ENCODE results near the gene UBIAD1.

UBIAD1 gene

DNA sequence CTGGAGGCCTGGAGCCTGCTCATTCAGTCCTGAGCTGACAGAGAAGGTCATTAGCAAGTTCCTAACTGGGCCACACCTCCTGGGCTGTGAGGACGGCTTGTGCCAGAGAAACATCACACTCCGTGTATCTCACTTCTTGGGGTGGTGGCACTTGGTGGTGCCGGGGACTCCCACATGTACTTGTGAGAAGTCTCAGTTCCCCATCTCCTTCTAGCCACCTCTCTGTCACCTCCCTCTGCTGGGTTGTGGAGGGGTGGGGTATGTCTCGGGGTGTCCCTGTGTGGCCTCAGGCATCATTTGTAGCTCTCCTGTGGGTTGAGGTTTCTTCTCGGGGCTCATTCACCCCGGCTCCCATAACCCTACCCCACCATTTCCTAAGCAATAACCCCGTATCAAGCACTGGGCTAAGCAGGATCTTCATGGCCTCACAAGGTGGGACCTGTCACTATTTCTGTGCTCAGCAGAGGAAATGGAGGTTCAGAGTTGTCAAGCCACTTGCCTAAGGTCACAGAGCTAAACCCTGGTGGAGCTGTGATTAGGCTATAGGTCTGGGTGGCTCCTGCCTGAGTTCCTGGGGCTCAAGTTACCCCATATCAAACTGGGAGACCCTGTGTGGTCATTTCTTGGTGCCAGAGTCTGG lies 62.5 kb downstream of the UBIAD1 start:
- ATAC-seq: no peak
- TF ChIP-seq ZC3H10 (CRISPR knock-in tag; IDR thresholded peaks at IDR 0.05): no peak
- no peak for TF ChIP-seq ARNTL (CRISPR knock-in tag; IDR thresholded peaks at IDR 0.05; ENCODE audit: borderline replicate concordance, low read depth)
- TF ChIP-seq PPARA (CRISPR knock-in tag; IDR thresholded peaks at IDR 0.05; ENCODE audit: borderline replicate concordance): no peak
- no peak for TF ChIP-seq ZNF8 (CRISPR knock-in tag; IDR thresholded peaks at IDR 0.05)
- no peak for TF ChIP-seq ZNF70 (CRISPR knock-in tag; IDR thresholded peaks at IDR 0.05)
- no peak for TF ChIP-seq BACH2 (CRISPR knock-in tag; IDR thresholded peaks at IDR 0.05; ENCODE audit: borderline replicate concordance)
- TF ChIP-seq, protein P1, sequence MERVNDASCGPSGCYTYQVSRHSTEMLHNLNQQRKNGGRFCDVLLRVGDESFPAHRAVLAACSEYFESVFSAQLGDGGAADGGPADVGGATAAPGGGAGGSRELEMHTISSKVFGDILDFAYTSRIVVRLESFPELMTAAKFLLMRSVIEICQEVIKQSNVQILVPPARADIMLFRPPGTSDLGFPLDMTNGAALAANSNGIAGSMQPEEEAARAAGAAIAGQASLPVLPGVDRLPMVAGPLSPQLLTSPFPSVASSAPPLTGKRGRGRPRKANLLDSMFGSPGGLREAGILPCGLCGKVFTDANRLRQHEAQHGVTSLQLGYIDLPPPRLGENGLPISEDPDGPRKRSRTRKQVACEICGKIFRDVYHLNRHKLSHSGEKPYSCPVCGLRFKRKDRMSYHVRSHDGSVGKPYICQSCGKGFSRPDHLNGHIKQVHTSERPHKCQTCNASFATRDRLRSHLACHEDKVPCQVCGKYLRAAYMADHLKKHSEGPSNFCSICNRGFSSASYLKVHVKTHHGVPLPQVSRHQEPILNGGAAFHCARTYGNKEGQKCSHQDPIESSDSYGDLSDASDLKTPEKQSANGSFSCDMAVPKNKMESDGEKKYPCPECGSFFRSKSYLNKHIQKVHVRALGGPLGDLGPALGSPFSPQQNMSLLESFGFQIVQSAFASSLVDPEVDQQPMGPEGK (CRISPR knock-in tag; IDR thresholded peaks at IDR 0.05; ENCODE audit: borderline replicate concordance): no peak
- TF ChIP-seq TOX (CRISPR knock-in tag; IDR thresholded peaks at IDR 0.05; ENCODE audit: borderline replicate concordance): no peak
- TF ChIP-seq, protein P2, sequence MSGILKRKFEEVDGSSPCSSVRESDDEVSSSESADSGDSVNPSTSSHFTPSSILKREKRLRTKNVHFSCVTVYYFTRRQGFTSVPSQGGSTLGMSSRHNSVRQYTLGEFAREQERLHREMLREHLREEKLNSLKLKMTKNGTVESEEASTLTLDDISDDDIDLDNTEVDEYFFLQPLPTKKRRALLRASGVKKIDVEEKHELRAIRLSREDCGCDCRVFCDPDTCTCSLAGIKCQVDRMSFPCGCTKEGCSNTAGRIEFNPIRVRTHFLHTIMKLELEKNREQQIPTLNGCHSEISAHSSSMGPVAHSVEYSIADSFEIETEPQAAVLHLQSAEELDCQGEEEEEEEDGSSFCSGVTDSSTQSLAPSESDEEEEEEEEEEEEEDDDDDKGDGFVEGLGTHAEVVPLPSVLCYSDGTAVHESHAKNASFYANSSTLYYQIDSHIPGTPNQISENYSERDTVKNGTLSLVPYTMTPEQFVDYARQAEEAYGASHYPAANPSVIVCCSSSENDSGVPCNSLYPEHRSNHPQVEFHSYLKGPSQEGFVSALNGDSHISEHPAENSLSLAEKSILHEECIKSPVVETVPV (CRISPR knock-in tag; IDR thresholded peaks at IDR 0.05): no peak
- TF ChIP-seq ZFP30 (CRISPR knock-in tag; IDR thresholded peaks at IDR 0.05): no peak
- TF ChIP-seq ESRRG (CRISPR knock-in tag; IDR thresholded peaks at IDR 0.05): no peak
- TF ChIP-seq, protein P3, sequence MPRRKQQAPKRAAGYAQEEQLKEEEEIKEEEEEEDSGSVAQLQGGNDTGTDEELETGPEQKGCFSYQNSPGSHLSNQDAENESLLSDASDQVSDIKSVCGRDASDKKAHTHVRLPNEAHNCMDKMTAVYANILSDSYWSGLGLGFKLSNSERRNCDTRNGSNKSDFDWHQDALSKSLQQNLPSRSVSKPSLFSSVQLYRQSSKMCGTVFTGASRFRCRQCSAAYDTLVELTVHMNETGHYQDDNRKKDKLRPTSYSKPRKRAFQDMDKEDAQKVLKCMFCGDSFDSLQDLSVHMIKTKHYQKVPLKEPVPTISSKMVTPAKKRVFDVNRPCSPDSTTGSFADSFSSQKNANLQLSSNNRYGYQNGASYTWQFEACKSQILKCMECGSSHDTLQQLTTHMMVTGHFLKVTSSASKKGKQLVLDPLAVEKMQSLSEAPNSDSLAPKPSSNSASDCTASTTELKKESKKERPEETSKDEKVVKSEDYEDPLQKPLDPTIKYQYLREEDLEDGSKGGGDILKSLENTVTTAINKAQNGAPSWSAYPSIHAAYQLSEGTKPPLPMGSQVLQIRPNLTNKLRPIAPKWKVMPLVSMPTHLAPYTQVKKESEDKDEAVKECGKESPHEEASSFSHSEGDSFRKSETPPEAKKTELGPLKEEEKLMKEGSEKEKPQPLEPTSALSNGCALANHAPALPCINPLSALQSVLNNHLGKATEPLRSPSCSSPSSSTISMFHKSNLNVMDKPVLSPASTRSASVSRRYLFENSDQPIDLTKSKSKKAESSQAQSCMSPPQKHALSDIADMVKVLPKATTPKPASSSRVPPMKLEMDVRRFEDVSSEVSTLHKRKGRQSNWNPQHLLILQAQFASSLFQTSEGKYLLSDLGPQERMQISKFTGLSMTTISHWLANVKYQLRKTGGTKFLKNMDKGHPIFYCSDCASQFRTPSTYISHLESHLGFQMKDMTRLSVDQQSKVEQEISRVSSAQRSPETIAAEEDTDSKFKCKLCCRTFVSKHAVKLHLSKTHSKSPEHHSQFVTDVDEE (CRISPR knock-in tag; IDR thresholded peaks at IDR 0.05): no peak
- no peak for TF ChIP-seq GLIS3 (CRISPR knock-in tag; IDR thresholded peaks at IDR 0.05)
- no peak for TF ChIP-seq ISL1 (CRISPR knock-in tag; IDR thresholded peaks at IDR 0.05)

DNA sequence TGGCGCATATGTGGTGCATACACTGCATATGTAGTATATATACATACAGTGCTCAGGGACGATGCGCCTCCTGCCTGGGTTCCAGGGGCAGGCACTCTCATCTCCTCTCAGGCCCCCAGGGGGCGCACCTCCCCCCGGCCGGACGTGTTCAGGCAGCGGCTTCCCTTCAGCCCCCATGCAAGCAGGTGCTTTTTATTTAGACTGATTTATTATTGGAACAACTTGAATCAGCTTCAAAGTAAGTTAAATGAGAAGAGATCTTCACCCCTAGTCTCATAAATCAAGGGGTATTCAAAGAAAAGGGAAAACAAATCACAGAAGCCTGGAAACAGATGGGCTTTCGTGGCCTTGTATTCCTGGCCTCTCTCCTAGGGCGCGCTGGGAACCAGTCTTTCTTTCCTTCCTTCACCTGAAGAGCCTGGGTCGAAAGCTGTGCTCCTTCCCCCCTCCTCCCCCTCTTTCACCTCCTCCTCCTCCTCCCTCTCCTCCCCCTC lies 64.6 kb downstream of the UBIAD1 start:
- TF ChIP-seq TOX (CRISPR knock-in tag; IDR thresholded peaks at IDR 0.05; ENCODE audit: borderline replicate concordance) (no peak), TCF4 (CRISPR knock-in tag; IDR thresholded peaks at IDR 0.05; ENCODE audit: borderline replicate concordance) (peak; percentile 19; the same call in 1 of the 2 replicates)
- ATAC-seq: peak; percentile 87

Data from SK-N-SH treated with all-trans-retinoic acid at 6 μM for 48 hours (cell line).